Mesenchymal stem cell (in vitro differentiated cells and primary cell): Measurements from ENCODE around the gene RANBP1.

Experiments used
- DNase-seq: peaks from one replicate; pipeline ENCODE4 v3.0.0-alpha.2; 2013
- H2AFZ ChIP-seq: one replicate; pipeline ENCODE4 v1.6.1; 2013; ENCODE audit warnings: low read depth, mild to moderate bottlenecking, control low read depth, inconsistent platforms, low read length, moderate library complexity
- H2AK5ac ChIP-seq: 2 replicates; pipeline ENCODE4 v1.6.1; 2013; ENCODE audit warnings: low read length, moderate library complexity, mild to moderate bottlenecking, inconsistent platforms; ENCODE audit not compliant: severe bottlenecking
- H2BK120ac ChIP-seq: one replicate; pipeline ENCODE4 v1.6.1; 2013; ENCODE audit warnings: low read depth, mild to moderate bottlenecking, inconsistent platforms, low read length, moderate library complexity
- H2BK12ac ChIP-seq, 2 experiments: one replicate each; pipeline ENCODE4 v1.6.1; 2013; ENCODE audit warnings: inconsistent platforms in 2 of 2, low read length in 2 of 2, mild to moderate bottlenecking in 2 of 2, moderate library complexity in 2 of 2, control low read depth in 1 of 2
- H2BK15ac ChIP-seq: one replicate; pipeline ENCODE4 v1.6.1; 2013; ENCODE audit warnings: mild to moderate bottlenecking, low read depth, inconsistent platforms; ENCODE audit not compliant: poor library complexity, severe bottlenecking
- H2BK5ac ChIP-seq: 2 replicates; pipeline ENCODE4 v1.6.1; 2013; ENCODE audit warnings: low read depth, mild to moderate bottlenecking, low read length, control low read depth, inconsistent platforms; ENCODE audit not compliant: poor library complexity, severe bottlenecking
- H3K14ac ChIP-seq, 2 experiments: one replicate each; pipeline ENCODE4 v1.6.1; 2013; ENCODE audit warnings: inconsistent platforms in 2 of 2, low read length in 2 of 2, control low read depth in 1 of 2, mild to moderate bottlenecking in 1 of 2, moderate library complexity in 1 of 2
- H3K18ac ChIP-seq, 2 experiments: one replicate each; pipeline ENCODE4 v1.6.1; 2013; ENCODE audit warnings: inconsistent platforms in 2 of 2, low read length in 2 of 2, control low read depth in 1 of 2, low read depth in 1 of 2, mild to moderate bottlenecking in 1 of 2
- H3K23ac ChIP-seq, 2 experiments: one replicate each; pipeline ENCODE4 v1.6.1; 2013; ENCODE audit warnings: inconsistent platforms in 2 of 2, low read length in 2 of 2, mild to moderate bottlenecking in 2 of 2, moderate library complexity in 2 of 2, control low read depth in 1 of 2
- H3K27ac ChIP-seq: 2 replicates; pipeline ENCODE4 v1.5.1; 2013; ENCODE audit warnings: mild to moderate bottlenecking, moderate library complexity, low read length, control low read depth, inconsistent platforms; ENCODE audit not compliant: poor library complexity, severe bottlenecking
- H3K27me3 ChIP-seq, 2 experiments: 2 replicates each; pipeline versions ENCODE4 v1.6.1 to v1.7.0; 2013; ENCODE audit warnings: low read length in 2 of 2, mild to moderate bottlenecking in 2 of 2, moderate library complexity in 2 of 2, control low read depth in 1 of 2, inconsistent platforms in 1 of 2; ENCODE audit not compliant: control insufficient read depth in 1 of 2, insufficient read depth in 1 of 2
- H3K36me3 ChIP-seq, 2 experiments: 2 replicates each; pipeline versions ENCODE4 v1.6.1 to v1.7.0; 2013; ENCODE audit warnings: low read length in 2 of 2, control low read depth in 1 of 2, inconsistent platforms in 1 of 2, low read depth in 1 of 2, mild to moderate bottlenecking in 1 of 2; ENCODE audit not compliant: insufficient read depth in 2 of 2, control insufficient read depth in 1 of 2
- H3K4ac ChIP-seq, 2 experiments: one replicate each; pipeline ENCODE4 v1.6.1; 2013; ENCODE audit warnings: inconsistent platforms in 2 of 2, low read length in 2 of 2, mild to moderate bottlenecking in 2 of 2, moderate library complexity in 2 of 2, control low read depth in 1 of 2, low read depth in 1 of 2
- H3K4me1 ChIP-seq: 2 replicates; pipeline ENCODE4 v1.6.1; 2013; ENCODE audit warnings: low read depth, low read length, control low read depth; ENCODE audit not compliant: control insufficient read depth, insufficient read depth
- H3K4me2 ChIP-seq: 2 replicates; pipeline ENCODE4 v1.6.1; 2013; ENCODE audit warnings: low read length, mild to moderate bottlenecking, inconsistent platforms; ENCODE audit not compliant: poor library complexity, severe bottlenecking
- H3K4me3 ChIP-seq, 2 experiments: 2 replicates each; pipeline versions ENCODE4 v1.5.1 to v1.7.0; 2013; ENCODE audit warnings: low read length in 2 of 2, mild to moderate bottlenecking in 2 of 2, control low read depth in 1 of 2, low read depth in 1 of 2; ENCODE audit not compliant: insufficient read depth in 1 of 2
- H3K79me1 ChIP-seq: replicated peaks from 2 replicates; pipeline ENCODE4 v1.6.1; 2013; ENCODE audit warnings: mild to moderate bottlenecking, control low read depth, low read length, inconsistent platforms; ENCODE audit not compliant: poor library complexity, severe bottlenecking
- H3K9ac ChIP-seq: 2 replicates; pipeline ENCODE4 v1.7.0; 2013; ENCODE audit warnings: mild to moderate bottlenecking, low read length, moderate library complexity
- H3K9me3 ChIP-seq: 2 replicates; pipeline ENCODE4 v1.7.0; 2013; ENCODE audit warnings: mild to moderate bottlenecking, low read length; ENCODE audit not compliant: control insufficient read depth
- H4K8ac ChIP-seq: one replicate; pipeline ENCODE4 v1.6.1; 2013; ENCODE audit warnings: inconsistent platforms, mild to moderate bottlenecking, low read length, moderate library complexity
- H4K91ac ChIP-seq: one replicate; pipeline ENCODE4 v1.6.1; 2013; ENCODE audit warnings: mild to moderate bottlenecking, low read length, inconsistent platforms
- WGBS: methylation state at CpG from one replicate; pipeline ENCODE4 v1.1.7; 2013; ENCODE audit warnings: mixed read lengths; 5-methylcytosine and 5-hydroxymethylcytosine counted together

The RANBP1 gene

DNA sequence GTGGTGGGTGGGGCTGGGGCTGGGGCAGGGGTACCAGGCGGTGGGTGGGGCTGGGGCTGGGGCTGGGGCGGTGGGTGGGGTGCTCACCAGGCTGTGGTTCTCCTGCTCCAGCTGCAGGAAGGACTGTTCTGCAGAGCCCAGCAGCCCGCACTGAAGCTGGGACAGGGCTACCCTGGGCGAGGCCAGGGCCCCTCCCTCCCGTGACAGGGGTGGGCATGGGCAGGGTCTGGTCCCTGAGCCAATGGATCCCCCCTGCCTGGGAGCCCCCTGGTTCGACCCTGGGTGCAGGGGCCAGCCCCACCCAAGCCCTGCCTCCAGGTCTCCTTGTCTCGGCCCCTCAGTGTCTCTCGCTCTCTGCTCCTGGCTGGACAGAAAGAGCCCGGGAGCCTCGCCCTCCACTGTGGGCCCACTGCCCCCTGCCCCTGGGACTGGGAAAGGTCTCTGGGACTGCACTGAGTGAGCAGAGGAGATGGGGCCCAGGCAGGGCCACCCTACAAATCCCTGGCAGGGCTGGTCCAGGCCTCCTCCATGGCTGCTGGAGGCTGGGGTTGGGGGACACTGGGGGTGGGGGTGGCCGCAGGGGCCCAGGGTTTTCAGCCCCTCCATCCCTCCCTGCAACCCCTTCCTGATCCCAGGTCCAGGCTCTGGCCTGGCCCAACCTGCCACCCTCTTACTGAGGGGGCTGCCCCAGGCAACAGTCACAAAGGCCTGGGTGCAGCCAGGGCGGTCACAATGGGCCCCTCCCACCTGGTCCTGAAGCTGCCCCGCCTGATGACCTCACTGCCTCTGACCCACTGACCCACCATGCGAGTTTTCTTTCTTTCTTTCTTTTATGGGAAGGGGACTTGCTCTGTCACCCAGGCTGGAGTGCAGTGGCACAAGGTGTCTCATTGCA, 34.7 kb downstream of the RANBP1 start, which contains the start of gene CCDC188:
Gene CCDC188 (minus strand): TSS at position 675 of the 895 bp plus-strand sequence. CDS start 69 bp downstream, at position 606.
- H2AK5ac ChIP-seq, result no peak within 1 kb of the TSS
- no peak for DNase-seq
- H2BK120ac ChIP-seq, result no peak within 1 kb of the TSS
- no peak within 1 kb of the TSS for H4K91ac ChIP-seq
- peaks cover 0 to 19% of the 10 kb centered on the region in 2 experiments for H3K27me3 ChIP-seq
- peaks cover 2 to 28% of the 10 kb centered on the region in 2 experiments for H3K36me3 ChIP-seq
- H3K4ac ChIP-seq, result no peak within 1 kb of the TSS
- H3K23ac ChIP-seq, result no peak within 1 kb of the TSS
- peak within 1 kb of the TSS; percentile 41 for H4K8ac ChIP-seq
- no peaks in the 10 kb centered on the region for H3K9me3 ChIP-seq
- no peak within 1 kb of the TSS for H2BK12ac ChIP-seq
- no peak within 1 kb of the TSS for H3K18ac ChIP-seq
- no peak within 1 kb of the TSS for H2BK5ac ChIP-seq
- H3K4me1 ChIP-seq, result peaks cover 22% of the 10 kb centered on the region
- no peak within 1 kb of the TSS for H3K14ac ChIP-seq
- no peak within 1 kb of the TSS for H3K9ac ChIP-seq
- 79% methylated on average over 12 of the region's 14 CpGs for WGBS
- H3K79me1 ChIP-seq, result peaks cover 11% of the 10 kb centered on the region
- no peak within 1 kb of the TSS for H3K27ac ChIP-seq
- H2AFZ ChIP-seq, result no peak within 1 kb of the TSS
- no peak within 1 kb of the TSS for H3K4me2 ChIP-seq
- no peak within 1 kb of the TSS for H2BK15ac ChIP-seq
- no peak within 1 kb of the TSS for H3K4me3 ChIP-seq

DNA sequence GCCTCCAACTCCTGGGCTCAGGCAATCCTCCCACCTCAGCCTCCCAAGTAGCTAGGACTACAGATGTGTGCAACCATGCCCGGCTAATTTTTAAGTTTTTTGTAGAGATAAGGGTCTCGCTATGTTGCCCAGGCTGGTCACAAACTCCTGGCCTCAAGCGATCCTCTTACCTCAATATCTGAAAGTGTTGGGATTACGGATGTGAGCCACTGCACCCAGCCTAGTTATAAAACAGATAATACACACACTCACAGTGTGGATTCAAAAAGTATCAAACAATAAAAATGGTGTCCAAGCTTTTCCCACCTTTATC, 35.3 kb downstream of the RANBP1 start:
- 91% methylated on average over 4 of the region's 4 CpGs for WGBS
- peaks cover 20% of the 10 kb centered on the region for H3K4me1 ChIP-seq

GRCh38 chr22:20152464-20152890, 36.6 kb downstream of the RANBP1 start:
- no peak for DNase-seq
- WGBS, result 89% methylated on average over 14 of the region's 14 CpGs
- no peak overlapping the region for H2AFZ ChIP-seq
- no peak overlapping the region for H4K91ac ChIP-seq
- no peak overlapping the region for H3K4ac ChIP-seq
- H2BK5ac ChIP-seq, result no peak overlapping the region
- H3K18ac ChIP-seq, result no peak overlapping the region
- H2BK15ac ChIP-seq, result peak overlapping the region; percentile 36
- peaks cover 6% of the 10 kb centered on the region for H3K79me1 ChIP-seq
- H3K4me2 ChIP-seq, result no peak overlapping the region
- no peaks in the 10 kb centered on the region for H3K9me3 ChIP-seq
- no peak overlapping the region for H3K4me3 ChIP-seq
- H2BK12ac ChIP-seq, result no peak overlapping the region
- no peak overlapping the region for H3K9ac ChIP-seq
- H4K8ac ChIP-seq, result no peak overlapping the region
- peaks cover 0 to 17% of the 10 kb centered on the region in 2 experiments for H3K36me3 ChIP-seq
- H3K14ac ChIP-seq, result no peak overlapping the region
- H3K27ac ChIP-seq, result no peak overlapping the region
- no peak overlapping the region for H3K23ac ChIP-seq
- no peak overlapping the region for H2AK5ac ChIP-seq
- no peak overlapping the region for H2BK120ac ChIP-seq
- H3K4me1 ChIP-seq, result peaks cover 12% of the 10 kb centered on the region
- H3K27me3 ChIP-seq, result peaks cover 0 to 27% of the 10 kb centered on the region in 2 experiments

More for the DNA sequence above, 35.3 kb downstream of the RANBP1 start:
- no peak overlapping the region for H4K91ac ChIP-seq
- H2BK120ac ChIP-seq, result no peak overlapping the region
- no peak overlapping the region for H3K14ac ChIP-seq
- H3K23ac ChIP-seq, result no peak overlapping the region
- H2BK15ac ChIP-seq, result no peak overlapping the region
- no peak for DNase-seq
- no peaks in the 10 kb centered on the region for H3K9me3 ChIP-seq
- no peak overlapping the region for H3K4me2 ChIP-seq
- H4K8ac ChIP-seq, result no peak overlapping the region
- no peak overlapping the region for H2AK5ac ChIP-seq
- no peak overlapping the region for H3K18ac ChIP-seq
- H3K4me3 ChIP-seq, result no peak overlapping the region
- no peak overlapping the region for H2BK12ac ChIP-seq
- H3K4ac ChIP-seq, result no peak overlapping the region
- H3K9ac ChIP-seq, result no peak overlapping the region
- peaks cover 0 to 19% of the 10 kb centered on the region in 2 experiments for H3K27me3 ChIP-seq
- H2BK5ac ChIP-seq, result no peak overlapping the region
- peaks cover 0 to 23% of the 10 kb centered on the region in 2 experiments for H3K36me3 ChIP-seq
- H2AFZ ChIP-seq, result no peak overlapping the region
- H3K27ac ChIP-seq, result no peak overlapping the region
- peaks cover 9% of the 10 kb centered on the region for H3K79me1 ChIP-seq

DNA sequence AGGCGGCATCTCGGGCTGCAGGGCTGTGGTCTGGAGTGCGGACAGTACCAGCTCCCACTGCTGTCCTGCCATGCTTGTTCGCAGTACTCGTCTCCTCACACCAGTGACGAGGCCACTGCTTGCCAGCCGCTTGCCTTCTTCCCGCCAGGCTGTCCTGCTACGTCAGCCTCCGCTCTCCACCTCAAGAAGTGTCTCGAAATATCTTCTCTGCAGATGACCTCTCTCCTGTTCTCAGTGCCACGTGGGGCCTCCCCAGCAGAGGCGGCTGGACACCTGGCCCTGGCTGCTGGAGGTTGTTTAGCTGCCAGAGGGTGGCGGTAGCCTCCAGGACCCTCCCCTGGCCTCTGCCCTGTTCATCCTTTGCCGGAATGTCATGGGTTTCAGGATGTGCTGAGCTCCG, 38.0 kb downstream of the RANBP1 start:
- Histone ChIP-seq H3K4me1 (peaks cover 10% of the 10 kb centered on the region), H3K79me1 (no peaks in the 10 kb centered on the region), H3K4me3 (no peak overlapping the region), H3K36me3 (peaks cover 0 to 7% of the 10 kb centered on the region in 2 experiments), H2BK5ac (no peak overlapping the region), H2BK15ac (no peak overlapping the region), H3K23ac (no peak overlapping the region), H3K18ac (peak overlapping the region in 1 of 2 experiments; percentile 42), H4K91ac (no peak overlapping the region), H2BK120ac (no peak overlapping the region), H3K9me3 (no peaks in the 10 kb centered on the region), H3K27ac (no peak overlapping the region), H4K8ac (peak overlapping the region; percentile 55), H3K27me3 (peaks cover 10 to 41% of the 10 kb centered on the region in 2 experiments), H2AK5ac (no peak overlapping the region), H2AFZ (no peak overlapping the region), H3K14ac (peak overlapping the region in 1 of 2 experiments; percentile 76), H3K4ac (no peak overlapping the region), H3K9ac (no peak overlapping the region), H2BK12ac (no peak overlapping the region), H3K4me2 (no peak overlapping the region)
- 74% methylated on average over 16 of the region's 16 CpGs for WGBS
- no peak for DNase-seq
